HepG2 (cell line): ENCODE measurements around the gene ASF1B. TPM values are rescaled to one million over a fixed set of nuclear protein-coding genes. Genes with fewer than 3 reads are reported as not detected.
A peak's percentile ranks its signal among the peaks of the same experiment; 100 is the strongest.

Source experiments
- CENPX ChIP-seq: sonication (generic); formaldehyde crosslinking; IDR thresholded peaks from 2 replicates; pipeline ENCODE4 v1.9.0; 2021; ENCODE audit warnings: mild to moderate bottlenecking, missing genetic modification reagents, moderate library complexity
- HNRNPLL ChIP-seq: fragments of 200-400 bp; formaldehyde crosslinking; IDR thresholded peaks from 2 replicates; pipeline ENCODE4 v1.6.1; 2017; ENCODE audit warnings: mild to moderate bottlenecking, low read depth, low read length; ENCODE audit not compliant: poor library complexity, severe bottlenecking
- KAT8 ChIP-seq: IDR thresholded peaks from 2 replicates; pipeline ENCODE4 v1.6.1; 2016; ENCODE audit warnings: missing genetic modification reagents, missing compliant biosample characterization
- KDM2A ChIP-seq: sonication (generic); formaldehyde crosslinking; IDR thresholded peaks from 2 replicates; pipeline ENCODE4 v1.4.0; 2020; ENCODE audit warnings: low read depth, missing genetic modification reagents, borderline replicate concordance
- TCF7 ChIP-seq: sonication (generic); IDR thresholded peaks from 2 replicates; pipeline ENCODE4 v1.6.1; 2016; ENCODE audit warnings: antibody characterized with exemption, low read depth
- THYN1 ChIP-seq: sonication (generic); formaldehyde crosslinking; IDR thresholded peaks from 2 replicates; pipeline ENCODE4 v1.8.1; 2023; ENCODE audit warnings: low read depth, mild to moderate bottlenecking, moderate library complexity, missing genetic modification reagents, borderline replicate concordance
- TMF1 ChIP-seq: sonication (generic); formaldehyde crosslinking; IDR thresholded peaks from 2 replicates; pipeline ENCODE4 v1.8.1; 2022; ENCODE audit warnings: low read depth, missing genetic modification reagents
- ZFX ChIP-seq: sonication (generic); formaldehyde crosslinking; IDR thresholded peaks from 2 replicates; pipeline ENCODE4 v1.4.0; 2020; ENCODE audit warnings: mild to moderate bottlenecking, low read depth, missing genetic modification reagents, moderate library complexity
- ZNF350 ChIP-seq: sonication (generic); formaldehyde crosslinking; IDR thresholded peaks from 2 replicates; pipeline ENCODE4 v1.4.0; 2020; ENCODE audit warnings: mild to moderate bottlenecking, low read depth, missing genetic modification reagents, borderline replicate concordance
- ZNF558 ChIP-seq: sonication (generic); formaldehyde crosslinking; IDR thresholded peaks from 2 replicates; pipeline ENCODE4 v1.9.0; 2022; ENCODE audit warnings: mild to moderate bottlenecking, missing genetic modification reagents, borderline replicate concordance
- ZNF678 ChIP-seq: sonication (generic); formaldehyde crosslinking; IDR thresholded peaks from 2 replicates; pipeline ENCODE4 v1.4.0; 2020; ENCODE audit warnings: mild to moderate bottlenecking, missing genetic modification reagents
- ZSCAN21 ChIP-seq: sonication (generic); formaldehyde crosslinking; IDR thresholded peaks from 2 replicates; pipeline ENCODE4 v1.8.0; 2022; ENCODE audit warnings: mild to moderate bottlenecking, missing genetic modification reagents, moderate library complexity, borderline replicate concordance
- polyA plus RNA-seq, 8 experiments: library from polyadenylated mRNA; depleted of rRNA in 3 of 8; stranded (reverse) in 7 of 8; unstranded in 1 of 8; fragments of >200 nt; fragmentation: Illumina TruSeq in 4 of 8; extraction: Trizol in 4 of 8; gene quantifications; 2 replicates each; pipeline versions ENCODE4 v1.2.1 to v1.2.3, GENCODE V29; 2011 to 2016; ENCODE audit warnings: low read depth in 4 of 8, missing spikeins in 1 of 8, mixed read lengths in 1 of 8; ENCODE audit not compliant: insufficient read depth in 1 of 8
- total RNA-seq, 5 experiments: library from RNA; depleted of rRNA; stranded (reverse); fragments of >200 nt; fragmentation: Illumina TruSeq; extraction: Trizol; gene quantifications; 2 replicates each; pipeline ENCODE4 v1.2.3, GENCODE V29; 2016; ENCODE audit warnings: low read depth in 1 of 5
- TF ChIP-seq, protein P1 (sequence below): sonication (generic); formaldehyde crosslinking; IDR thresholded peaks from 2 replicates; pipeline ENCODE4 v1.8.1; 2023; ENCODE audit warnings: mild to moderate bottlenecking, missing genetic modification reagents
- TF ChIP-seq, protein P2 (sequence below): IDR thresholded peaks from 2 replicates; pipeline ENCODE4 v1.6.1; 2012; ENCODE audit warnings: inconsistent platforms
- TF ChIP-seq, protein P3 (sequence below): sonication (generic); formaldehyde crosslinking; IDR thresholded peaks from 2 replicates; pipeline ENCODE4 v1.8.0; 2022; ENCODE audit warnings: low read depth, missing genetic modification reagents
- TF ChIP-seq, protein P4 (sequence below): sonication (generic); formaldehyde crosslinking; IDR thresholded peaks from 2 replicates; pipeline ENCODE4 v1.4.0; 2020; ENCODE audit warnings: missing genetic modification reagents
- TF ChIP-seq, protein P5 (sequence below), 2 experiments: sonication (generic) in 1 of 2; formaldehyde crosslinking in 1 of 2; IDR thresholded peaks; 2 replicates each; pipeline versions ENCODE4 v1.4.0 to v1.6.1; 2018 to 2020; ENCODE audit warnings: missing genetic modification reagents in 2 of 2, borderline replicate concordance in 1 of 2, low read depth in 1 of 2, mild to moderate bottlenecking in 1 of 2, missing biosample characterization in 1 of 2
- TF ChIP-seq, protein P6 (sequence below): IDR thresholded peaks from 2 replicates; pipeline ENCODE4 v1.6.1; 2016; ENCODE audit warnings: mild to moderate bottlenecking, missing biosample characterization, missing genetic modification reagents

The ASF1B gene
- total and polyA plus RNA-seq, 2 of the 13 experiments (the other 11 are each of a cell fraction or from before 2014, with no cell fraction given) = 18.2 to 24.8 TPM

DNA sequence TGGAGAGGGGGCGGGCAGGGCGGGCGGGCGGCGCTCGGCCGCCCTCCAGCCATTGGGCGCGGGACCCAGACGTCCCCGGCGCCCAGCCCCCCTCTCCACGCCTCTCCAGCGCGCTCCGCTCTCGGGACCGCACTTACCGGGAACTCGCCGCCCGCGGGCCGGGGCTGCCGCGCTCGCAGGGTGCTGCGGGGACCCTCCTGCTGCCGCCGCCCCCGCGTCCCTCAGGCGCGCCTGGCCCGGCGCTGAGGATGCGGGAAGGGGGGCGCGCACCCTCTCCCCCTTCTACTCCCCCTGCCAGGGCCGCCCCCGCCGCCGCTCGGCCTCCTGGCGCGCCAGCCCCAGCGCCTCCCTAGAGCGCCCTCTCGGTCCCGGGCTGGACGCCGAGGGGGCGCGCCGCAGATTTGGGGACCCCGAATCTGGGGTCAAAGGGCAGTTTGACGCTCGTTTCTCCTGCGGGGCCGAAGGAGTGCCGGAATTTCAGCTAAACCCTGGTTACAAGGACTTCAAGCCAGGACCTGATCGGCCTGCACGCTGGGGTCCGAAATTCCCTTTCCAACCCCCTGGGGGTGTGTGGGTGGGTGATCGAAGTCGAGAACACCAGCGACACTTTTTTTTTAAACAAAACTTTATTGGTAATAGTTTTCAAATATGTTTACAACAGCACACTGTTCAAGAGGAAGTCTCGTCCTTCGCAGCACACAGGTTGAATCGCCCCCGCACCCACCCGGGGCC is 45.1 kb downstream of the ASF1B start (continued):
- TF ChIP-seq KDM2A (CRISPR knock-in tag) = peak; percentile 74
- TF ChIP-seq, protein P1, sequence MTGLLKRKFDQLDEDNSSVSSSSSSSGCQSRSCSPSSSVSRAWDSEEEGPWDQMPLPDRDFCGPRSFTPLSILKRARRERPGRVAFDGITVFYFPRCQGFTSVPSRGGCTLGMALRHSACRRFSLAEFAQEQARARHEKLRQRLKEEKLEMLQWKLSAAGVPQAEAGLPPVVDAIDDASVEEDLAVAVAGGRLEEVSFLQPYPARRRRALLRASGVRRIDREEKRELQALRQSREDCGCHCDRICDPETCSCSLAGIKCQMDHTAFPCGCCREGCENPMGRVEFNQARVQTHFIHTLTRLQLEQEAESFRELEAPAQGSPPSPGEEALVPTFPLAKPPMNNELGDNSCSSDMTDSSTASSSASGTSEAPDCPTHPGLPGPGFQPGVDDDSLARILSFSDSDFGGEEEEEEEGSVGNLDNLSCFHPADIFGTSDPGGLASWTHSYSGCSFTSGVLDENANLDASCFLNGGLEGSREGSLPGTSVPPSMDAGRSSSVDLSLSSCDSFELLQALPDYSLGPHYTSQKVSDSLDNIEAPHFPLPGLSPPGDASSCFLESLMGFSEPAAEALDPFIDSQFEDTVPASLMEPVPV (CRISPR knock-in tag) = 0 out of 2 replicates have a peak, but pooled peaks have one; percentile 40
- peak; percentile 45; the same call in 1 of the 2 replicates for TF ChIP-seq ZNF558 (CRISPR knock-in tag)
- TF ChIP-seq, protein P2, sequence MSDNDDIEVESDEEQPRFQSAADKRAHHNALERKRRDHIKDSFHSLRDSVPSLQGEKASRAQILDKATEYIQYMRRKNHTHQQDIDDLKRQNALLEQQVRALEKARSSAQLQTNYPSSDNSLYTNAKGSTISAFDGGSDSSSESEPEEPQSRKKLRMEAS = peak; percentile 60; the same call in 1 of the 2 replicates
- TF ChIP-seq, protein P3, sequence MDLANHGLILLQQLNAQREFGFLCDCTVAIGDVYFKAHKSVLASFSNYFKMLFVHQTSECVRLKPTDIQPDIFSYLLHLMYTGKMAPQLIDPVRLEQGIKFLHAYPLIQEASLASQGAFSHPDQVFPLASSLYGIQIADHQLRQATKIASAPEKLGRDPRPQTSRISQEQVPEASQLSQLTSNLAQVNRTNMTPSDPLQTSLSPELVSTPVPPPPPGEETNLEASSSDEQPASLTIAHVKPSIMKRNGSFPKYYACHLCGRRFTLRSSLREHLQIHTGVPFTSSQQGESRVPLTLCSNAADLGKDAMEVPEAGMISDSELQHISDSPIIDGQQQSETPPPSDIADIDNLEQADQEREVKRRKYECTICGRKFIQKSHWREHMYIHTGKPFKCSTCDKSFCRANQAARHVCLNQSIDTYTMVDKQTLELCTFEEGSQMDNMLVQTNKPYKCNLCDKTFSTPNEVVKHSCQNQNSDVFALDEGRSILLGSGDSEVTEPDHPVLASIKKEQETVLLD (CRISPR knock-in tag) = peak; percentile 67
- peak; percentile 54 for TF ChIP-seq HNRNPLL
- TF ChIP-seq KAT8 (CRISPR knock-in tag) = peak; percentile 45; the same call in 1 of the 2 replicates
- no peak for TF ChIP-seq ZNF350 (CRISPR knock-in tag)
- TF ChIP-seq TCF7 = no peak
- peak; percentile 41; the same call in 1 of the 2 replicates for TF ChIP-seq ZSCAN21
- peak; percentile 21; the same call in 1 of the 2 replicates for TF ChIP-seq TMF1
- TF ChIP-seq THYN1 (CRISPR knock-in tag) = 0 out of 2 replicates have a peak, but pooled peaks have one; percentile 50
- peak; percentile 65 for TF ChIP-seq ZFX
- TF ChIP-seq CENPX (CRISPR knock-in tag) = no peak
- no peak for TF ChIP-seq ZNF678
- TF ChIP-seq, protein P4, sequence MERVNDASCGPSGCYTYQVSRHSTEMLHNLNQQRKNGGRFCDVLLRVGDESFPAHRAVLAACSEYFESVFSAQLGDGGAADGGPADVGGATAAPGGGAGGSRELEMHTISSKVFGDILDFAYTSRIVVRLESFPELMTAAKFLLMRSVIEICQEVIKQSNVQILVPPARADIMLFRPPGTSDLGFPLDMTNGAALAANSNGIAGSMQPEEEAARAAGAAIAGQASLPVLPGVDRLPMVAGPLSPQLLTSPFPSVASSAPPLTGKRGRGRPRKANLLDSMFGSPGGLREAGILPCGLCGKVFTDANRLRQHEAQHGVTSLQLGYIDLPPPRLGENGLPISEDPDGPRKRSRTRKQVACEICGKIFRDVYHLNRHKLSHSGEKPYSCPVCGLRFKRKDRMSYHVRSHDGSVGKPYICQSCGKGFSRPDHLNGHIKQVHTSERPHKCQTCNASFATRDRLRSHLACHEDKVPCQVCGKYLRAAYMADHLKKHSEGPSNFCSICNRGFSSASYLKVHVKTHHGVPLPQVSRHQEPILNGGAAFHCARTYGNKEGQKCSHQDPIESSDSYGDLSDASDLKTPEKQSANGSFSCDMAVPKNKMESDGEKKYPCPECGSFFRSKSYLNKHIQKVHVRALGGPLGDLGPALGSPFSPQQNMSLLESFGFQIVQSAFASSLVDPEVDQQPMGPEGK (CRISPR knock-in tag) = peak; percentile 57
- TF ChIP-seq, protein P5, sequence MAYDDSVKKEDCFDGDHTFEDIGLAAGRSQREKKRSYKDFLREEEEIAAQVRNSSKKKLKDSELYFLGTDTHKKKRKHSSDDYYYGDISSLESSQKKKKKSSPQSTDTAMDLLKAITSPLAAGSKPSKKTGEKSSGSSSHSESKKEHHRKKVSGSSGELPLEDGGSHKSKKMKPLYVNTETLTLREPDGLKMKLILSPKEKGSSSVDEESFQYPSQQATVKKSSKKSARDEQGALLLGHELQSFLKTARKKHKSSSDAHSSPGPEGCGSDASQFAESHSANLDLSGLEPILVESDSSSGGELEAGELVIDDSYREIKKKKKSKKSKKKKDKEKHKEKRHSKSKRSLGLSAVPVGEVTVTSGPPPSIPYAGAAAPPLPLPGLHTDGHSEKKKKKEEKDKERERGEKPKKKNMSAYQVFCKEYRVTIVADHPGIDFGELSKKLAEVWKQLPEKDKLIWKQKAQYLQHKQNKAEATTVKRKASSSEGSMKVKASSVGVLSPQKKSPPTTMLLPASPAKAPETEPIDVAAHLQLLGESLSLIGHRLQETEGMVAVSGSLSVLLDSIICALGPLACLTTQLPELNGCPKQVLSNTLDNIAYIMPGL (CRISPR knock-in tag; IDR thresholded peaks at IDR 0.05; ENCODE audit: borderline replicate concordance in 1 of 2, low read depth in 1 of 2) = peak in 1 of 2 experiments; percentile 72; a peak in 2 of 4 replicates
- TF ChIP-seq, protein P6, sequence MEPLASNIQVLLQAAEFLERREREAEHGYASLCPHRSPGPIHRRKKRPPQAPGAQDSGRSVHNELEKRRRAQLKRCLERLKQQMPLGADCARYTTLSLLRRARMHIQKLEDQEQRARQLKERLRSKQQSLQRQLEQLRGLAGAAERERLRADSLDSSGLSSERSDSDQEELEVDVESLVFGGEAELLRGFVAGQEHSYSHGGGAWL = peak; percentile 23; the same call in 1 of the 2 replicates
